Spleen (tissue), 11 donors: ENCODE data around the gene STN1. TPM values are rescaled to one million over a fixed set of nuclear protein-coding genes. Genes with fewer than 3 reads are reported as not detected.
A peak's percentile ranks its signal among the peaks of the same experiment; 100 is the strongest.

Experiments used
- DNase-seq: peaks from one replicate; pipeline ENCODE4 v3.0.0-alpha.2; 2020
- H3K27ac ChIP-seq, 8 donors: fragments of 200-600 bp; sonication (generic) in 7 of 8; 1 replicate in 4 of 8; 2 replicates in 4 of 8; pipeline versions ENCODE4 v1.5.0 to v1.8.0; 2016 to 2021; ENCODE audit warnings: inconsistent platforms in 4 of 8, mild to moderate bottlenecking in 4 of 8, moderate library complexity in 1 of 8
- H3K27me3 ChIP-seq, 7 donors: fragments of 200-600 bp; sonication (generic) in 6 of 7; replicated peaks in 1 of 7; 1 replicate in 4 of 7; 2 replicates in 3 of 7; pipeline versions ENCODE4 v1.5.0 to v1.8.0; 2016 to 2021; ENCODE audit warnings: inconsistent platforms in 3 of 7, mild to moderate bottlenecking in 1 of 7
- H3K36me3 ChIP-seq, 6 donors: fragments of 200-600 bp; sonication (generic) in 5 of 6; 1 replicate in 4 of 6; 2 replicates in 2 of 6; pipeline versions ENCODE4 v1.5.0 to v1.8.0; 2016 to 2021; ENCODE audit warnings: inconsistent platforms in 2 of 6
- H3K4me1 ChIP-seq, 6 donors: fragments of 200-600 bp; sonication (generic) in 5 of 6; 1 replicate in 3 of 6; 2 replicates in 3 of 6; pipeline versions ENCODE4 v1.5.0 to v1.8.0; 2016 to 2021; ENCODE audit warnings: inconsistent platforms in 3 of 6
- H3K4me3 ChIP-seq, 8 donors: fragments of 200-600 bp; sonication (generic) in 7 of 8; 1 replicate in 4 of 8; 2 replicates in 4 of 8; pipeline versions ENCODE4 v1.5.0 to v1.8.0; 2016 to 2021; ENCODE audit warnings: inconsistent platforms in 4 of 8, mild to moderate bottlenecking in 4 of 8, moderate library complexity in 2 of 8
- H3K9me3 ChIP-seq, 8 donors: fragments of 200-600 bp; sonication (generic) in 7 of 8; 1 replicate in 4 of 8; 2 replicates in 4 of 8; pipeline versions ENCODE4 v1.5.0 to v1.8.0; 2016 to 2021; ENCODE audit warnings: inconsistent platforms in 4 of 8
- POLR2A ChIP-seq, 3 donors: fragments of 450-650 bp; IDR thresholded peaks; one replicate each; pipeline ENCODE4 v1.5.1; 2017; ENCODE audit warnings: antibody characterized with exemption in 3 of 3, mild to moderate bottlenecking in 1 of 3
- POLR2AphosphoS5 ChIP-seq, 3 donors: sonication (generic); formaldehyde crosslinking; IDR thresholded peaks; one replicate each; pipeline ENCODE4 v1.5.1; 2017; ENCODE audit warnings: antibody characterized with exemption in 3 of 3
- WGBS, 5 donors: extraction: QIAGEN DNeasy Blood & Tissue Kit in 3 of 5; methylation state at CpG; one replicate each; pipeline versions ENCODE4 v1.1.5 to v1.1.7; 2013 to 2018; 5-methylcytosine and 5-hydroxymethylcytosine counted together
- intact Hi-C: fragments of 100-400 bp; cut with DNase I; formaldehyde crosslinking; loops from one replicate; pipeline ENCODE4 v1.15.0; 2023; ENCODE audit warnings: low total_unique reads
- polyA plus RNA-seq, 3 donors: library from polyadenylated mRNA; stranded (reverse); fragments of 200-250 nt; gene quantifications; one replicate each; pipeline ENCODE4 v1.2.1, GENCODE V29; 2013
- total RNA-seq, 7 donors: library from RNA; depleted of rRNA in 3 of 7; stranded (reverse); fragments of >200 nt in 3 of 7; fragmentation: NEBNext Ultra II Directional in 4 of 7; extraction: Animal tissue kit (Norgen Biotek cat#: 25700) in 4 of 7; gene quantifications; one replicate each; pipeline versions ENCODE4 v1.1.0 to v1.2.1, GENCODE V29; 2016 to 2021
- TF ChIP-seq, protein P1 (sequence below), 11 experiments: fragments of 200-600 bp in 7 of 11; fragments of 450-650 bp in 4 of 11; sonication (generic) in 4 of 11; IDR thresholded peaks in 8 of 11; conservative IDR thresholded peaks in 3 of 11; 1 replicate in 7 of 11; 2 replicates in 4 of 11; pipeline versions ENCODE4 v1.4.0 to v1.8.0; 2016 to 2021; ENCODE audit warnings: antibody characterized with exemption in 11 of 11, inconsistent platforms in 4 of 11, mild to moderate bottlenecking in 1 of 11
- donor health status: healthy with polysubstance abuse.
- donor health status: DM: no; HTN: no; CAD: no; lungs with moderate emphysema.
- donor health status: DM: no; HTN: no; CAD: no.
- donor health status: Bipolar disorder and iron deficiency.
- donor health status: healthy.
- donor health status: DM: no; HTN: no; CAD: no.
- donor health status: DM: yes; HTN: yes; CAD: no.

STN1 gene
- total and polyA plus RNA-seq, 10 donors = 14.2 to 27.7 (median 22.3) TPM

DNA sequence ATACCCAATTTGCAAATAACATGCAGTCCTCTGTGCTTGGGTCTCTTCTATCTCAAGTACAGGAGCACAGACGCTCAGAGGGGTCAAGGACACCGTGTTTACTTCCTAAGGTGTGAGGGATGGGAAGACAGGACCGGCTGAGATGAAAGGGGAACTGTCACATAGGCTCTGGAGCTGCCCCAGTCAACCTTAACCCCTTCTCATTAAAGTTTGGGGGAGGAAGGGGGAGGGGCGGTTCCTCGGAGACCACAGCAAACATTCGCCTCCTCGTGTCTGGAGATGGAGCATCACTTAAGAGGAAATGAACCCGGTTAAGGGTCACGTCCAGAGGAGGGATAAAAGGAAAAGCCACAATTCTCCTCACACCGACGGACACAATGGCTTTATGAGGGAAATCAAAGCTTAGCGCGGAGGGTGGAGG lies 63.7 kb downstream of the STN1 start:
- no peak for TF ChIP-seq POLR2A (IDR thresholded peaks at IDR 0.05)
- DNase-seq = no peak
- 3 to 10% (median 9%) methylated on average over 13 of the region's 13 CpGs for WGBS, 5 donors
- peaks cover 0 to 34% (median 13%) of the 10 kb centered on the region in 7 donors for H3K27me3 ChIP-seq
- H3K27ac ChIP-seq = peak overlapping the region in 6 of 8 donors; percentile 27 to 80 (median 74)
- H3K36me3 ChIP-seq = no peaks in the 10 kb centered on the region
- peak overlapping the region; percentile 49 to 77 (median 52) for H3K4me3 ChIP-seq
- peaks cover 13 to 80% (median 55%) of the 10 kb centered on the region in 6 donors for H3K4me1 ChIP-seq
- intact Hi-C loops = no loop called here
- H3K9me3 ChIP-seq = no peaks in the 10 kb centered on the region

DNA sequence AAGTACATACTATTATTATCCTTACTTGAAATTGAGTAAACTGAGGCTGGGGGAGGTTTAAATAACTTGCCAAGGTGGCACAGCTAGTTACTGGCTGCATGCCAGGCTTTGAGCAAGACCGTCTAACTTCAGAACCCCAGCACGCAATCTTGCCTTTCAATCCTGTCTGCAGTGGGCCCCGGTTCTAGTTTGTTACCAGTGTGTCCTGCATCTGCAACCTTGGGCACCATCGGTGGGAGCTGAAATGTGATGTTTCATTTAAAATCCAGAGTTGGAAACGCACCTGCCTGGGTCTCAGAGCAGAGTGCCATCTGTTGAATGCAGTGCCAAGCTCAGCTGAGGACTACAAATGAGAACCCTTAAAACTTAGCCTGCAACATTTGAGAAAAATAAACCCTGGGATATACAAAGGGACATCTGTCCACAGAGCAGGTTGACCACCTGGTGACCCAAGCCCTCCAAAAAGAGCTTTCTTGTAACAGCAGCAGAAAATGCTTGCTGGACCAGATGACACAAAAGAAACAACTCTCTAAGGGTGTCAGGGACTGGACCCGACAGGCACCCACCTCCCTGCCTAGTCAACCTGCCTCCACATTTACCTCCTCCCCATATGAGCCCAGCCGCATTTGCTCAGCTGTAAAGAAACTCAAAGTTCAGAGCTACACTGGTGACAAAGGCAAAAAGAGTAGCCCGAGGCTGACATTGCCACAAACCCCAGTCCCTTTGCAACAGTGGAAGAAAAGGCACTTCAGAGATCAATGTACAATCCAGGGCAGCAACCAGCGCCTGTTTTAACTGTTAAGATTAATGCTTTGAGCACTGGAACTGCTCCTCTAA lies 64.3 kb downstream of the STN1 start:
- TF ChIP-seq POLR2A (IDR thresholded peaks at IDR 0.05) (no peak), POLR2AphosphoS5 (IDR thresholded peaks at IDR 0.05) (no peak)
- TF ChIP-seq, protein P1, sequence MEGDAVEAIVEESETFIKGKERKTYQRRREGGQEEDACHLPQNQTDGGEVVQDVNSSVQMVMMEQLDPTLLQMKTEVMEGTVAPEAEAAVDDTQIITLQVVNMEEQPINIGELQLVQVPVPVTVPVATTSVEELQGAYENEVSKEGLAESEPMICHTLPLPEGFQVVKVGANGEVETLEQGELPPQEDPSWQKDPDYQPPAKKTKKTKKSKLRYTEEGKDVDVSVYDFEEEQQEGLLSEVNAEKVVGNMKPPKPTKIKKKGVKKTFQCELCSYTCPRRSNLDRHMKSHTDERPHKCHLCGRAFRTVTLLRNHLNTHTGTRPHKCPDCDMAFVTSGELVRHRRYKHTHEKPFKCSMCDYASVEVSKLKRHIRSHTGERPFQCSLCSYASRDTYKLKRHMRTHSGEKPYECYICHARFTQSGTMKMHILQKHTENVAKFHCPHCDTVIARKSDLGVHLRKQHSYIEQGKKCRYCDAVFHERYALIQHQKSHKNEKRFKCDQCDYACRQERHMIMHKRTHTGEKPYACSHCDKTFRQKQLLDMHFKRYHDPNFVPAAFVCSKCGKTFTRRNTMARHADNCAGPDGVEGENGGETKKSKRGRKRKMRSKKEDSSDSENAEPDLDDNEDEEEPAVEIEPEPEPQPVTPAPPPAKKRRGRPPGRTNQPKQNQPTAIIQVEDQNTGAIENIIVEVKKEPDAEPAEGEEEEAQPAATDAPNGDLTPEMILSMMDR (IDR thresholded peaks at IDR 0.05 in 8 of 11, conservative IDR thresholded peaks at IDR 0.05 in 3 of 11) = no peak
- no peaks in the 10 kb centered on the region for H3K36me3 ChIP-seq
- H3K9me3 ChIP-seq = no peaks in the 10 kb centered on the region
- H3K27ac ChIP-seq = peak overlapping the region in 5 of 8 donors; percentile 44 to 80 (median 73)
- DNase-seq = no peak
- H3K4me3 ChIP-seq = peak overlapping the region; percentile 49 to 77 (median 52)
- WGBS, 5 donors = 58 to 71% (median 61%) methylated on average over 9 of the region's 9 CpGs
- H3K4me1 ChIP-seq = peaks cover 8 to 78% (median 53%) of the 10 kb centered on the region in 6 donors
- H3K27me3 ChIP-seq = peaks cover 0 to 34% (median 13%) of the 10 kb centered on the region in 7 donors
- intact Hi-C loops = no loop called here

DNA sequence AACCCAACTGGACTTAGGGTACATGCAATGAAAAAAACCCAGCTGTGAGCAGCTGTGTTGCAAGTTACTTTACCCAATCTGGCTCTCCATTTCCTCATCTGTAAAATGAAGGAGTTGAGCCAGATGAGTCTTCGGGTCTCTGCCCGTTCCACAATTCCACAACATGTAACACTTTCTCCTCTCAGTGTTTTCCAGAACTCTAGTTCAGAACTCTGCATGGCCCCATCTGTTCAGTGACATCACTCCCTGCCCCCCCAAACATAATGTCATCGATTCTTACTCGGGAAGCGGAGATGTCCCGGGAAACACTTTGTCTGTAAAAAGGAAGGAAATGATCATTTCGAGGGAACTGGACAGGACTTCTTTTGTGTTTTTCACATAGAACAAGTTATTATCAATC lies 65.1 kb downstream of the STN1 start:
- peaks cover 8 to 84% (median 51%) of the 10 kb centered on the region in 6 donors for H3K4me1 ChIP-seq
- intact Hi-C loops = no loop called here
- WGBS, 5 donors = 32 to 66% (median 48%) methylated on average over 7 of the region's 7 CpGs
- peaks cover 0 to 34% (median 13%) of the 10 kb centered on the region in 7 donors for H3K27me3 ChIP-seq
- no peak for DNase-seq
- no peaks in the 10 kb centered on the region for H3K9me3 ChIP-seq
- TF ChIP-seq POLR2A (IDR thresholded peaks at IDR 0.05) (no peak), POLR2AphosphoS5 (IDR thresholded peaks at IDR 0.05) (no peak)
- TF ChIP-seq, protein P1 (IDR thresholded peaks at IDR 0.05 in 8 of 11, conservative IDR thresholded peaks at IDR 0.05 in 3 of 11) = no peak
- H3K27ac ChIP-seq = peak overlapping the region in 4 of 8 donors; percentile 44 to 80 (median 74)
- H3K36me3 ChIP-seq = no peaks in the 10 kb centered on the region
- H3K4me3 ChIP-seq = peak overlapping the region in 1 of 8 donors; percentile 77

DNA sequence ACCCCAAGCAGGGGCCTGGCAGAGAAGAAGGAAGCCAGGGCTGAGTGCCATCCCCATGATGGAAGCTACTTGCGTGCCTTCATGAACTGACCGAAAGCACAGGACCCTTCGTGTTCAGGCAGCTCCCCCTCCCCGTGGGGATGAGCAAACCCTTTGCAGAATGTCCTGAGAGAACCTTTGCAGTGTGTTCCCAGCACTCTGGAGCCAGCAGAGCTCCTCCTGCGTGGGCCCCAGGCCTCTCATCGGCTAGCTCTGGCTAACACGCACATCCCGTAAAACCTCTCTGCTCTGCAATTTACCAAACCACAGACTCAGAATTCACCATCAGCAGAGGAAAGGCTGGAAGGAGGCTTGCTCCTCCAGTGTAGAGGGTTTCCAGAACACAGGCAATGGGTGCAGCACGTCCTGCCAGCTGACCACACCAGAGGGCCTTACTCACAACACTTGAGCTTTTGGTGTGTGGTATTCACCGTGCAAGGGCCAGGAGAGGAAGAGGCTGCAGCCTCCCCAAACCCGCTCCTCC lies 65.7 kb downstream of the STN1 start:
- peaks cover 0 to 34% (median 13%) of the 10 kb centered on the region in 7 donors for H3K27me3 ChIP-seq
- DNase-seq = no peak

More for the DNA sequence above, 65.7 kb downstream of the STN1 start:
- Histone ChIP-seq H3K9me3 (no peaks in the 10 kb centered on the region), H3K4me1 (peaks cover 8 to 84% (median 52%) of the 10 kb centered on the region in 6 donors), H3K36me3 (no peaks in the 10 kb centered on the region), H3K4me3 (no peak overlapping the region), H3K27ac (peak overlapping the region in 4 of 8 donors; percentile 27 to 80 (median 64))
- 57 to 83% (median 65%) methylated on average over 10 to 11 of the region's 11 CpGs for WGBS, 5 donors
- intact Hi-C loops = no loop called here
- TF ChIP-seq POLR2AphosphoS5 (IDR thresholded peaks at IDR 0.05) = no peak
- no peak for TF ChIP-seq POLR2A (IDR thresholded peaks at IDR 0.05)
- TF ChIP-seq, protein P1 (IDR thresholded peaks at IDR 0.05 in 8 of 11, conservative IDR thresholded peaks at IDR 0.05 in 3 of 11) = no peak
